Measurements from ENCODE around the gene EIF2AK3.

- TF ChIP-seq ZBTB43 (CRISPR knock-in tag; conservative IDR thresholded peaks at IDR 0.05): no peak
- no peak for TF ChIP-seq ZNF337 (CRISPR knock-in tag; IDR thresholded peaks at IDR 0.05; ENCODE audit: borderline replicate concordance, low read depth)
- no peak for TF ChIP-seq USF2 (IDR thresholded peaks at IDR 0.05; ENCODE audit: low read depth, low read length)
- no peak for TF ChIP-seq USF2 (CRISPR knock-in tag; IDR thresholded peaks at IDR 0.05; ENCODE audit: borderline replicate concordance)
- TF ChIP-seq ZNF335 (CRISPR knock-in tag; IDR thresholded peaks at IDR 0.05): no peak
Measured at GRCh38 chr2:88563129-88563528, 64.1 kb downstream of the EIF2AK3 start.
